Measurements from ENCODE around the gene TTC17.

Gene TTC17

GRCh38 chr11:43542750-43543712 lies 184.3 kb downstream of the TTC17 start:
- Histone ChIP-seq H3K36me3 (ENCODE audit: control insufficient read depth, insufficient read depth, low read length) (no peaks in the 10 kb centered on the region), H3K4me1 (no peaks in the 10 kb centered on the region), H3K9ac (no peak overlapping the region), H3K4me2 (ENCODE audit: low read length) (no peak overlapping the region), H3K27ac (no peak overlapping the region), H2AFZ (no peak overlapping the region), H3K79me2 (no peaks in the 10 kb centered on the region), H3K4me3 (ENCODE audit: low read depth, low read length) (no peak overlapping the region), H3K9me3 (ENCODE audit: control insufficient read depth, low read length) (no peaks in the 10 kb centered on the region), H3K27me3 (ENCODE audit: control insufficient read depth, insufficient read depth, low read length) (no peaks in the 10 kb centered on the region)
- TF ChIP-seq CTCF (IDR thresholded peaks at IDR 0.05): no peak

All from parathyroid adenoma (tissue), 2 donors.